Cerebellar cortex (tissue), 1 donor: ENCODE results near the gene CR1.
"Not testable (repeated sequence)": the region's sequence is repeated elsewhere in the genome, so short reads cannot be mapped to it uniquely, and the experiment has no call there.

Experiments
- DNase-seq: peaks from one replicate; pipeline ENCODE4 v3.0.0-alpha.2; 2015; ENCODE audit warnings: low spot score

Gene CR1

DNA sequence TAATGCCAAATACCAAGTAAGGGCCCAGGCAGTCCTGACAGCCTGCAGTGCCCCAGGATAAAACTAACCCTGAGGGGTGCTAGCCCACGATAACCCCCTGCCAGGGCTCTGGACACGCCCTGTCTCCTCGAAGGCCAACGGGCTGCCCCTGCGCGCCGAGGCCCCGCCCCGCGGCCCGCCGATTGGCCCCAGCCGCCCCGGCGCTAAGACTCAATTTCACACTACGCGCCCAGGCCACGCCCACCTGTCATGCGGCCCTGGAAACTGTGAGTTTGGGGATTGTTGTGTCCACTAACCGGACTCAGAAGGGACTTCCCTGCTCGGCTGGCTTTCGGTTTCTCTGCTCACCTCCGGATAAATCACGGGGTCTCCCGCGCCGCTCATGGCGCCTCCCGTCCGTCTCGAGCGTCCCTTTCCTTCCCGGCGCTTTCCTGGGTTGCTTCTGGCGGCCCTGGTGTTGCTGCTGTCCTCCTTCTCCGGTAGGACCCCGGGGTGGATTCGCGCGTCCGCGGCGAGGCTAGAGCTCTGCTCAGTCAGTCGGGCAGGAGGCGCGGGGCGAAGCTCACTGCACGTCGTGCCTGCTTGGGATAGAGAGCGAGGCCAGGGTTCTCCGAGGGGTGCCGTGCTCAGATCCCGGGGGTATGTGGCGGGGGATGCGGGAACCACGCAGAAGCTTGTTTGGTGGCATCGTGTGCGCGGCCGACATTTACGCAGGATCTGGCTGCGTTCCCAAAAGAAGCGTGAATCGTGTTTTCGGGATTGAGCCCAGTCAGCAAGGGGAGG lies 149.1 kb downstream of the CR1 start, which contains the start of gene CR1L:
CR1L (plus strand) TSS at position 282 of the 783 bp plus-strand sequence; CDS start at position 383, 101 bp downstream.
- DNase-seq: peak; percentile 33

- no peak for DNase-seq
These were observed 149.7 kb downstream of the CR1 start for GRCh38 chr1:207645635-207646081.

- DNase-seq: no peak
These were observed 150.2 kb downstream of the CR1 start for GRCh38 chr1:207646171-207646570.

DNA sequence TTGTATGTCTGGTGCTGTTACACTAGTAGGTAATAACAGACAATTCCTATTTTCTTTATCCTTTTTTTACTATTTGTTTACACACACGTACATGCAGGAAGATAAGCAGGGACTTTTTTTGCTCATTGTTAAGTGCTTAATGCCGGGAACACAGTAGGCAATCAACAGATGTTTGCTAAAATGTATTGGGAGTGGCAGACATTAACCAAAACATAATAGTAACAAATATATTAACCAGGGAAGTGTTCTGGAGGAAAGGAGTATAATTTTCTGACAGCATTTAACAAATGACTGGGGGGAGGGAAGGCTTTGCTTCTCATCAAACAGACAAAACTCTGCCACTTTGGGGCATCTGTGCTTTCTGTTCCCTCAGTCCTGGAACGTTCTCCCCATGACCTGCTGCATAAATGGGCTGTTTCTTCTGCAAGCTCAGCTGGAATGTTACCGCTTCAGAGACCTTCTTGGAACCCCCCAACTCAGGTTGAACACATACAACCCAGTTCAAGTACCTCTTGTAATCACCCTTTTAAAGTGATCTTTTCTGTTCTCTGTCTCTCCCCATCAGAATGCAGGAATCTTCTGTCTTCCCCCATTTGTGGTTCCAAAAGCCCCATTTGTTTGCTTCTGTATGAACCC lies 151.1 kb downstream of the CR1 start:
- no peak for DNase-seq

- DNase-seq: no peak
These were observed 151.8 kb downstream of the CR1 start for GRCh38 chr1:207647671-207648333.

DNA sequence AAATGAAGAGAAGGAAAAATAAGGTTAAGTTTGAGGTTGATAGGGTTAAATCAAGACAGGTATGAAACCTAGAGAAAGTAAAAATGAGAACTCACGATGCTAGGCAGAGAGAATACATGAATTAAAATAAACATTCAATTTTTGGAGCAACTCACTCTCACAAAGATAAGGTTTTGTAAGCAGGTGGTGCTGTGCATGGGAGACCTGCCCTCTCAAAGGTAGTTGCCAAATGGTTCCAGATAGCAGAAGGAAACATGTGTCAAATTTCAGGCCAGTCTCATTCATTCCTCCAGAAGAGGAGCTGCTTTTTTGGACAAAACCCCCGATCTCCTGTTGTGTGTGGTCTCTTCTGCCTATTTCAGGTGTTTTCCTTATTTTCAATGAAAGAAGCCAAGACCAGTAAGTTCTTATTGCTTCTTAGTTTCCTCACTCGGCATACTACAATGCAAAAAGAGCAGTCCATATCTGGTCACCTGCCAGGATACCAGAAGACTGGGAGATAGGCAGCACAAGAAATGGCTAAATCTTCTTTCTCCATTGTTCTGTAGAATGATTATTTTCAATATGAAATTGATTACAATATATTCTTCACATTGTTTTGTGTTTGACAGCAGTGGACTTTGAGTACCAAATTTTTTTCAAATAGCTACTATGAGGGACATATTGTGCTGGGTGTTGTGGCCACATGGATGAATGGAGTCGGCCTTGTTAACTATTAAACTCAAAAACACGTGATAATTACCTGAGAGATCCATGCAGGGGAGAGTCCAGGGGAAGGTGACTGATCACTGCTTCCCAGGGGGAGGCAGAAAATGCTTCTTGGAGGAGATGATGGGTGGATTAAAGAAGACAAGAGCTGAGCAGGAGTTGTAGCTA lies 152.6 kb downstream of the CR1 start:
- DNase-seq: no peak

GRCh38 chr1:207649210-207649753 lies 153.3 kb downstream of the CR1 start:
- DNase-seq: no peak

DNA sequence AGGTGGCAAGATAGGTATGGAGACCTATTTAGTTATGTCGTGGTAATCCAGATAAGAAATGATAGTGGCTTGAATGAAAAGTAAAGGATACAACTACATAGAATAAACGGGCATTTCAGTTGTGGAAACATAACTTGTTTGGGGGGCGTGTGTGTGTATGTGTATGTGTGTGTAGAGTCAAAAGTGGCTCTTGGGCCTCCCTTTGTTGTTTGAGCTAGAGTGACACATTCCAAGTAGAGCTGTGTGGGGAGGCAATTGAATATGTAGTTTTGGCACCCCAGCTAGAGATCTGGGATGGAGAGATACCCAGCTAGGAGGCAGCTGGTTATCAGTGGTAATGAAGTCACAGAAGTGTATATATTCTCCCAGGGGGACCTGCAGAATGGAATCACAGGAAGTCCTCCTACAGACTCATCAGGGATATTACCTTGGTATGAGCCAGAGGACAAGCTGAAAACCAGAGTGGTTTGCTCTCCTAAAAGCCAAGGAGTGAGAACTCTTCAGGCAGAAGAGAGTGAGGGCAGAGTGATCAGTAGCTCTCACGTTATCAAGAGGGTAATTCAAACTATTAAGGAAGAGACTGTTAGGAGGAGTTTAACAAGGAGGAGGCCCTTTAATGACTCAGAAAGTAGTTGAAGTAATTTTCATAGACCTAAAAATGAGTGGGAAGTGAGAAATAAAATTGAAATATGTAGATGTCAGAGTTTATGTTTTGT lies 154.1 kb downstream of the CR1 start:
- no peak for DNase-seq

- DNase-seq: no peak
These were observed 155.6 kb downstream of the CR1 start for GRCh38 chr1:207651583-207651982.

GRCh38 chr1:207654320-207654719 lies 158.4 kb downstream of the CR1 start:
- DNase-seq: no peak

- DNase-seq: no peak
These were observed 162.5 kb downstream of the CR1 start for GRCh38 chr1:207658408-207658807.

- no peak for DNase-seq
These were observed 163.0 kb downstream of the CR1 start for GRCh38 chr1:207658904-207659485.

- no peak for DNase-seq
These were observed 163.7 kb downstream of the CR1 start for GRCh38 chr1:207659545-207660153.

GRCh38 chr1:207661420-207661819 lies 165.5 kb downstream of the CR1 start:
- not testable (repeated sequence) for DNase-seq

GRCh38 chr1:207666342-207666741 lies 170.4 kb downstream of the CR1 start:
- DNase-seq: no peak

DNA sequence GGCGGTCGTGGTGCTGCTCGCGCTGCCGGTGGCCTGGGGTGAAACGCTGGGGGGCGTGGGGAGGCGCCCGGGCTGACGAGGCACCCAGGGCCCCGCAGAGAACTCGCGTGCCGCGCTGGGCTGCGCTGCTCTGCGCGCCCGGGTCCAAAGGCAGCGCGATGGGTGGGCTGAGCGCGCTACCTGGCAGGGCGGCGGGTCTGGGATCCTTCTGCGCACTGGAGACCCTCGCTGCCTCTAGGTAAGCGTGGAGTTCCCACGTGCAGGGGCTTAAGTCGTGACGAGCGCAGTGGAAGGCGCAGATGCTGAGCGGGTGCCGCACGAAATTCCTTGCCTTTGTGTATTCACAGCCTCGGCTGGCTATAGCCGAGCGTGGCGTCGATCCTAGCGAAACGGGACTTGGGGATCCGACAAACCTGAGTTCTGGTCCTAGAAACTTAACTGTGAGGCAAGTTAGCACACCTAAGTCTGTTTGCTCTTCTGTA lies 173.6 kb downstream of the CR1 start:
- no peak for DNase-seq

DNA sequence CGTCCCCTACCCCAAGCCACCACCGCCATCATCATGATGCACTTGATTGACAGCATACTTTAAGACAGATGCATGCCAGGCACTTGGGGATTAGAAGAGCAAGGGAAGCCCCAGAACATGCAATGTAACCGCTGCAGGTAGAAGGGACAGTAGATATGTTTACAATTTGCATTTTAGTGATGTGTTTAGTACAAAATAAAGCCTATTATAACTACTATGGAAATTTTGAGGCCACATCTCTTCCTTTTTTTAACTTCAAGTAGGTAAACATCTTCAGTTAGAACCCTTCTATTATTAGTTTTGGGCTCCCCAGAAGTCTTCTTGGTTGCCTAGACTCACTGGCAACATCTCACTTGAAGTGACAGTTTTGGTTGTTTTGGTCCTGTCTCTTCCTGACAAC lies 174.2 kb downstream of the CR1 start:
- no peak for DNase-seq

DNA sequence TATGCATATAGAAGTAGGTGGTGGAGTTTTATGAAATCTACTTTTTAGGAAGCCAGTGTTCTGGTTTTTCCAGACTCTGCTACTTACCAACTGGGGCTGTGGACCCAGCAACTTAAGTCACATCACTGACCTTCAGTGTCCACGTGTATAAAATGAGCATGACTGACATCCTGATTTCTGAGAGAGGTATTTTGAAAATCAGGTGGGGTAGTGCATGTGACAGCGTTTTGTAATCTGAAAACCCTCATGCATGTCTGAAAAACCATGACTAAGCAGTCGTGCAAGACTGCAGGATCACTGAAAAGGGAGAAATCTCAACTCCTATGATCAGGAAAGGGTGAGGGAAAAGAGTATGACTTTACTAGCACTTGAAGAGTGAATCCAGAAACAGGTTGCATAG lies 175.0 kb downstream of the CR1 start:
- no peak for DNase-seq

DNA sequence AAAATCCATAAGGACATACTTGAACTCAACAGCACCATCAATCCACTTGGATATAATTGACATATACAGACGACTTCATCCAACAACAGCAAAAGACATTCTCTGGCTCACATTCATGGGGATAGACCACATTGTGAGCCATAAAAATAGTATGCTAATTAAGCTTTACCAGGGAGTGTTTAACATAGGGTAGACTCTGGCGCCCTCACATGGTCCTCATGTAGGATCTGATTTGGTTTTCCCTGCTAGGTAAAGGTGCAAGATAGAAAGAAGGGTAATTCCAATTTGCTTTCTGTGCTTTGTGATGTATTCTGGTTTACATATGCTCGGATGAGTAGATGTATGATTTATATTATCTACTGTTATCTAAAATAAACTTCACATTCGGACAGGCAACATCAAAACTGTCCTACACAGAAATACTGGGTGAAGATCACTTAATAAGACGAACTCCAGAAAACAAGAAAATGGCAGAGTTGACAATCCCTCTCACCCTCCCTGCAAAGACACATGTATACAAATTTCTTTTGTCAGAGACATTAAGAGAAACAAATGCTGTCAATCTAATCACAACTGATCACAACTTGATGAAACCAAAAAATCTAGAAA lies 176.7 kb downstream of the CR1 start:
- DNase-seq: peak; percentile 23

GRCh38 chr1:207673399-207673798 lies 177.4 kb downstream of the CR1 start:
- no peak for DNase-seq
